ENCODE results near the gene KRTAP5-4. TPM values are rescaled to one million over a fixed set of nuclear protein-coding genes. Genes with fewer than 3 reads are reported as not detected.

Gene KRTAP5-4
- total and polyA plus RNA-seq, 2 donors (not counting 1 experiment from before 2014, with no cell fraction given) = not detected

DNA sequence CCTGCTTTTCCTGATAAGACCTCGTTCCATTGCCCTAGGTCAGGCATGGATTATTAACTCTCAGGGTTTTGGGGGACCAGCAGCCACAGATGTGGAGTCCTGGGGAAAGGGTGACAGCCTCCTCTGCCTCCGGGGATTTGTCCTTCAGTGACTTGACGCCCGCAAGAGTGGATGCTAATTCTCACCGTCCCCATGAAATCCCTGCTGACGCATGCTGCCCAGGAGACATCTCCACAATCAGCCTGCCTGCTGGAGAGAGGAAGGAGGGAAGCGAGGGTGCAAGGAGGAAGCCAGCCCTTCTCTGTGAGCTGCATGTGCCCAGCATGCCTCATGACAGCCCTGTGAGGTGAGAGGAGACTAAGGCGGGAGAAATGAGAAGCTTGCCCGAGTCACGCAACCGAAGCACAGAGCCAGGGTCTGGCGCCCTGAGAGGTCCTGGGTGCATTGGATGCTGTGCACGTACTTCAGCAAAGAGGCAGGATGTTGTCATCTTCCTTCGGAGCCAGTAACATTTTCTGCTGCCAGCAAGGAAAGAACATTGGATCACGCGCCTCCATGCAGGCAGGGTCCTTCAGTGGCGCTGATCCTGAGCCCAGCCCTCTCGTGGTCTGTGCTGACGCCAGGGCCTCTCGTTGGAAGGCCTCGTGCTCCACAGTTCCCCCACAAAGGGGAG is 47.7 kb upstream of the KRTAP5-4 start:
- H2AFZ ChIP-seq (ENCODE audit: low read length) = no peak overlapping the region
- peaks cover 2% of the 10 kb centered on the region for H3K27me3 ChIP-seq (ENCODE audit: control insufficient read depth, insufficient read depth, low read length)
- no peaks in the 10 kb centered on the region for H4K20me1 ChIP-seq (ENCODE audit: control insufficient read depth, extremely low read depth, insufficient read depth, low read length)
- no peaks in the 10 kb centered on the region for H3K36me3 ChIP-seq (ENCODE audit: control insufficient read depth, insufficient read depth, low read length)
- H3K9me3 ChIP-seq (ENCODE audit: control insufficient read depth, insufficient read depth, low read depth, low read length) = no peaks in the 10 kb centered on the region
- H3K79me2 ChIP-seq (ENCODE audit: control insufficient read depth, insufficient read depth, low read length) = no peaks in the 10 kb centered on the region
- no peak for TF ChIP-seq EZH2 (IDR thresholded peaks at IDR 0.05; ENCODE audit: low read length, missing control alignments)
- TF ChIP-seq, protein P1, sequence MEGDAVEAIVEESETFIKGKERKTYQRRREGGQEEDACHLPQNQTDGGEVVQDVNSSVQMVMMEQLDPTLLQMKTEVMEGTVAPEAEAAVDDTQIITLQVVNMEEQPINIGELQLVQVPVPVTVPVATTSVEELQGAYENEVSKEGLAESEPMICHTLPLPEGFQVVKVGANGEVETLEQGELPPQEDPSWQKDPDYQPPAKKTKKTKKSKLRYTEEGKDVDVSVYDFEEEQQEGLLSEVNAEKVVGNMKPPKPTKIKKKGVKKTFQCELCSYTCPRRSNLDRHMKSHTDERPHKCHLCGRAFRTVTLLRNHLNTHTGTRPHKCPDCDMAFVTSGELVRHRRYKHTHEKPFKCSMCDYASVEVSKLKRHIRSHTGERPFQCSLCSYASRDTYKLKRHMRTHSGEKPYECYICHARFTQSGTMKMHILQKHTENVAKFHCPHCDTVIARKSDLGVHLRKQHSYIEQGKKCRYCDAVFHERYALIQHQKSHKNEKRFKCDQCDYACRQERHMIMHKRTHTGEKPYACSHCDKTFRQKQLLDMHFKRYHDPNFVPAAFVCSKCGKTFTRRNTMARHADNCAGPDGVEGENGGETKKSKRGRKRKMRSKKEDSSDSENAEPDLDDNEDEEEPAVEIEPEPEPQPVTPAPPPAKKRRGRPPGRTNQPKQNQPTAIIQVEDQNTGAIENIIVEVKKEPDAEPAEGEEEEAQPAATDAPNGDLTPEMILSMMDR (conservative IDR thresholded peaks at IDR 0.05 in 1 of 2, IDR thresholded peaks at IDR 0.05 in 1 of 2; ENCODE audit: low read depth in 1 of 2, low read length in 2 of 2) = no peak
- H3K4me1 ChIP-seq (ENCODE audit: control insufficient read depth, extremely low read depth, insufficient read depth, low read length) = no peaks in the 10 kb centered on the region
- H3K9ac ChIP-seq (ENCODE audit: insufficient read depth, low read length) = no peak overlapping the region
- H3K4me2 ChIP-seq (ENCODE audit: extremely low read depth, insufficient read depth, low read length) = no peak overlapping the region
- no peak for DNase-seq (ENCODE audit: low read depth in 2 of 2)
- H3K4me3 ChIP-seq (replicated peaks in 1 of 4; ENCODE audit: control extremely low read depth in 1 of 4, insufficient read depth in 1 of 4, low read depth in 3 of 4, low read length in 4 of 4) = no peak overlapping the region
- no peak overlapping the region for H3K27ac ChIP-seq (ENCODE audit: insufficient read depth, low read length)

DNA sequence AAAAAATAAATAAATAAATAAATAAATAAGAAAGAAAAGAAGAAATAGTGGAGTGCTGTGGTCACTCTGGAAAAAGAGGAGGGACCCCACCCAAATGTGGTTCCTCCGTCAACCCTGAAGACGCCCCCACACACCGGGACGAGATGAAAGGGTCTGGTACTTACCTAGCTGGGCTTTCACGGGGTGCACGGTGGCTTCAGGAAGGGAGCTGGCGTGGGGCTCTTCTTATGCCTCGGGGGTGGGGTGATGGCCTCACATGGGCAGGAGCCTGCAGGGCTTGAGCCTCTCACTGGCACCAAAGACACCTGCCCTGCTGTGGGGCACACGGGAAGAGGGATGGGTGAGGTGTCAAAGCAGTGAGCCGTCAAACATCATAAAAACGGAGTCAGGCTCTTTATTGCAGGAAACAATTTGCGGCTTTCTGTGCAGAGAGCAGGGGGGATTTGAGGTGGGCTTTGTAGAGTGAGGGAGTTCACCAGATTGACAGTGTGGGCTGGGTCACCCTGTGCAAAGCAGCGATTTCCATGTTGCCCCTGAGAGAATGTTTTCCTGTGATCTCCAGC is 47.1 kb upstream of the KRTAP5-4 start:
- Histone ChIP-seq H3K36me3 (ENCODE audit: control insufficient read depth, insufficient read depth, low read length) (no peaks in the 10 kb centered on the region), H3K4me3 (replicated peaks in 1 of 4; ENCODE audit: control extremely low read depth in 1 of 4, insufficient read depth in 1 of 4, low read depth in 3 of 4, low read length in 4 of 4) (no peak overlapping the region), H3K9me3 (ENCODE audit: control insufficient read depth, insufficient read depth, low read depth, low read length) (no peaks in the 10 kb centered on the region), H2AFZ (ENCODE audit: low read length) (no peak overlapping the region), H3K4me1 (ENCODE audit: control insufficient read depth, extremely low read depth, insufficient read depth, low read length) (no peaks in the 10 kb centered on the region), H3K27ac (ENCODE audit: insufficient read depth, low read length) (no peak overlapping the region), H3K4me2 (ENCODE audit: extremely low read depth, insufficient read depth, low read length) (no peak overlapping the region), H3K9ac (ENCODE audit: insufficient read depth, low read length) (no peak overlapping the region), H4K20me1 (ENCODE audit: control insufficient read depth, extremely low read depth, insufficient read depth, low read length) (no peaks in the 10 kb centered on the region), H3K79me2 (ENCODE audit: control insufficient read depth, insufficient read depth, low read length) (no peaks in the 10 kb centered on the region), H3K27me3 (ENCODE audit: control insufficient read depth, insufficient read depth, low read length) (no peaks in the 10 kb centered on the region)
- TF ChIP-seq, protein P1 (conservative IDR thresholded peaks at IDR 0.05 in 1 of 2, IDR thresholded peaks at IDR 0.05 in 1 of 2; ENCODE audit: low read depth in 1 of 2, low read length in 2 of 2) = no peak
- TF ChIP-seq EZH2 (IDR thresholded peaks at IDR 0.05; ENCODE audit: low read length, missing control alignments) = no peak
- no peak for DNase-seq (ENCODE audit: low read depth in 2 of 2)

DNA sequence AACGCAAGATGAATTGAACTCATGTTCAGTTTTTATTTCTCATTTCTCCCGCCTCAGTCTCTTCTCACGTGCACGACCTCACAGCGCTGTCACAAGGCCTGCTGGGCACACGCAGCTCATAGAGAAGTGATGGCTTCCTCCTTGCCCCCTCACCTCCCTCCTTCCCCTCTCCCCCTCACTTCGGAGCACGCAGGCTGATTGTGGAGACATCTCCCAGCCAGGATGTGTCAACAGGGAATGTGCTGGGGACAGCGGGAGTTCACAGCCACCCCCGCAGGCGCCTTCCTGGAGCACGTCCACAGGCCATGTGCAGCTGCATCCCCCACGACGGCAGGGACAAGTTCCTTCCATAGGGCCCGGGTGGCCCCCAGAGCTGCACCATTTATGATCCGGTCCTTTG is 46.0 kb upstream of the KRTAP5-4 start:
- TF ChIP-seq EZH2 (IDR thresholded peaks at IDR 0.05; ENCODE audit: low read length, missing control alignments) = no peak
- TF ChIP-seq, protein P1 (conservative IDR thresholded peaks at IDR 0.05 in 1 of 2, IDR thresholded peaks at IDR 0.05 in 1 of 2; ENCODE audit: low read depth in 1 of 2, low read length in 2 of 2) = no peak
- no peaks in the 10 kb centered on the region for H3K79me2 ChIP-seq (ENCODE audit: control insufficient read depth, insufficient read depth, low read length)
- H2AFZ ChIP-seq (ENCODE audit: low read length) = no peak overlapping the region
- no peak overlapping the region for H3K4me2 ChIP-seq (ENCODE audit: extremely low read depth, insufficient read depth, low read length)
- no peak for DNase-seq (ENCODE audit: low read depth in 2 of 2)
- H3K9ac ChIP-seq (ENCODE audit: insufficient read depth, low read length) = no peak overlapping the region
- H3K27ac ChIP-seq (ENCODE audit: insufficient read depth, low read length) = no peak overlapping the region
- H3K27me3 ChIP-seq (ENCODE audit: control insufficient read depth, insufficient read depth, low read length) = no peaks in the 10 kb centered on the region
- H3K4me3 ChIP-seq (replicated peaks in 1 of 4; ENCODE audit: control extremely low read depth in 1 of 4, insufficient read depth in 1 of 4, low read depth in 3 of 4, low read length in 4 of 4) = no peak overlapping the region
- no peaks in the 10 kb centered on the region for H4K20me1 ChIP-seq (ENCODE audit: control insufficient read depth, extremely low read depth, insufficient read depth, low read length)
- H3K9me3 ChIP-seq (ENCODE audit: control insufficient read depth, insufficient read depth, low read depth, low read length) = no peaks in the 10 kb centered on the region
- H3K4me1 ChIP-seq (ENCODE audit: control insufficient read depth, extremely low read depth, insufficient read depth, low read length) = no peaks in the 10 kb centered on the region
- H3K36me3 ChIP-seq (ENCODE audit: control insufficient read depth, insufficient read depth, low read length) = no peaks in the 10 kb centered on the region
